ENCODE data around the gene DPP6.

DNA sequence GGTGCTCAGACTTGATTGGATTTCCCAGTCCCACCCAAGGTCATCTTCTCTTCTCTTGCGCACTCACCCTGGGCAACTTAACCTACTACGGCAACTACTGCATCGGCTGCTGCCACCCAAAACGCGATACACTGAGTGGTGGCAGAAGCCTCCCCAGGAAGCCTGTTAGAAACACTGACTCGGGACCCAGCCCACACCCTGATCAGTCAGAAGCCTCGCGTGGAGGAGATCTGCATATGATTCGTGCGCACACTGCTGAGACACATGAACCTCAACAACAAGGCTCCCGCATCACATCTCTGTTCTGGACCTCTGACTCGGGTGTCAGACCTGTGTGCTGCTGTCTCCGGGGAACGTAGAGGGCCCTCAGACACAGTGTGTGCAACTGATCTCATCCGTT, 531.3 kb downstream of the DPP6 start:
- no peak for TF ChIP-seq POLR2A (IDR thresholded peaks at IDR 0.05; ENCODE audit: low read length)
- TF ChIP-seq FOSL2 (IDR thresholded peaks at IDR 0.05) = no peak
- TF ChIP-seq FOSL2 (CRISPR knock-in tag; IDR thresholded peaks at IDR 0.05) = no peak
- no peak for TF ChIP-seq MAFK (IDR thresholded peaks at IDR 0.05; ENCODE audit: partially characterized antibody)
- TF ChIP-seq, protein P1, sequence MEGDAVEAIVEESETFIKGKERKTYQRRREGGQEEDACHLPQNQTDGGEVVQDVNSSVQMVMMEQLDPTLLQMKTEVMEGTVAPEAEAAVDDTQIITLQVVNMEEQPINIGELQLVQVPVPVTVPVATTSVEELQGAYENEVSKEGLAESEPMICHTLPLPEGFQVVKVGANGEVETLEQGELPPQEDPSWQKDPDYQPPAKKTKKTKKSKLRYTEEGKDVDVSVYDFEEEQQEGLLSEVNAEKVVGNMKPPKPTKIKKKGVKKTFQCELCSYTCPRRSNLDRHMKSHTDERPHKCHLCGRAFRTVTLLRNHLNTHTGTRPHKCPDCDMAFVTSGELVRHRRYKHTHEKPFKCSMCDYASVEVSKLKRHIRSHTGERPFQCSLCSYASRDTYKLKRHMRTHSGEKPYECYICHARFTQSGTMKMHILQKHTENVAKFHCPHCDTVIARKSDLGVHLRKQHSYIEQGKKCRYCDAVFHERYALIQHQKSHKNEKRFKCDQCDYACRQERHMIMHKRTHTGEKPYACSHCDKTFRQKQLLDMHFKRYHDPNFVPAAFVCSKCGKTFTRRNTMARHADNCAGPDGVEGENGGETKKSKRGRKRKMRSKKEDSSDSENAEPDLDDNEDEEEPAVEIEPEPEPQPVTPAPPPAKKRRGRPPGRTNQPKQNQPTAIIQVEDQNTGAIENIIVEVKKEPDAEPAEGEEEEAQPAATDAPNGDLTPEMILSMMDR (IDR thresholded peaks at IDR 0.05) = no peak
- TF ChIP-seq RAD21 (conservative IDR thresholded peaks at IDR 0.05 in 1 of 2, IDR thresholded peaks at IDR 0.05 in 1 of 2) = no peak
- no peak for TF ChIP-seq CEBPB (IDR thresholded peaks at IDR 0.05)
- TF ChIP-seq, protein P2, sequence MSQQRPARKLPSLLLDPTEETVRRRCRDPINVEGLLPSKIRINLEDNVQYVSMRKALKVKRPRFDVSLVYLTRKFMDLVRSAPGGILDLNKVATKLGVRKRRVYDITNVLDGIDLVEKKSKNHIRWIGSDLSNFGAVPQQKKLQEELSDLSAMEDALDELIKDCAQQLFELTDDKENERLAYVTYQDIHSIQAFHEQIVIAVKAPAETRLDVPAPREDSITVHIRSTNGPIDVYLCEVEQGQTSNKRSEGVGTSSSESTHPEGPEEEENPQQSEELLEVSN (IDR thresholded peaks at IDR 0.05; ENCODE audit: borderline replicate concordance, low read depth) = no peak
